H9 (cell line): ENCODE data around the gene ZSCAN18. TPM values are rescaled to one million over a fixed set of nuclear protein-coding genes. Genes with fewer than 3 reads are reported as not detected.

Experiments
- DNase-seq: peaks from one replicate; pipeline ENCODE4 v3.0.0-alpha.2; 2017
- H2AFZ ChIP-seq: one replicate; pipeline ENCODE4 v1.6.1; 2013; ENCODE audit warnings: mild to moderate bottlenecking, low read length, control low read depth, moderate library complexity
- H2AK5ac ChIP-seq: 2 replicates; pipeline ENCODE4 v1.6.1; 2013; ENCODE audit warnings: low read length, control low read depth, mixed read lengths; ENCODE audit not compliant: insufficient read length
- H2BK120ac ChIP-seq: one replicate; pipeline ENCODE4 v1.6.1; 2013; ENCODE audit warnings: low read depth, mild to moderate bottlenecking, low read length, control low read depth, inconsistent platforms; ENCODE audit not compliant: poor library complexity, severe bottlenecking
- H2BK12ac ChIP-seq: 2 replicates; pipeline ENCODE4 v1.6.1; 2013; ENCODE audit warnings: low read length, control low read depth, mixed read lengths, low read depth; ENCODE audit not compliant: insufficient read length
- H2BK15ac ChIP-seq: 2 replicates; pipeline ENCODE4 v1.6.1; 2013; ENCODE audit warnings: low read depth, low read length, control low read depth
- H2BK20ac ChIP-seq: one replicate; pipeline ENCODE4 v1.6.1; 2013; ENCODE audit warnings: low read depth, mild to moderate bottlenecking, low read length, control low read depth, inconsistent platforms; ENCODE audit not compliant: poor library complexity, severe bottlenecking
- H2BK5ac ChIP-seq: 2 replicates; pipeline ENCODE4 v1.6.1; 2013; ENCODE audit warnings: low read length, control low read depth, mixed read lengths; ENCODE audit not compliant: insufficient read length
- H3K14ac ChIP-seq: 2 replicates; pipeline ENCODE4 v1.6.1; 2013; ENCODE audit warnings: low read length, control low read depth; ENCODE audit not compliant: insufficient read depth
- H3K18ac ChIP-seq: 2 replicates; pipeline ENCODE4 v1.6.1; 2013; ENCODE audit warnings: low read depth, mild to moderate bottlenecking, mixed read lengths, low read length, control low read depth; ENCODE audit not compliant: insufficient read length
- H3K23ac ChIP-seq: 2 replicates; pipeline ENCODE4 v1.6.1; 2013; ENCODE audit warnings: low read length, control low read depth, mixed read lengths, low read depth; ENCODE audit not compliant: insufficient read length
- H3K23me2 ChIP-seq: 2 replicates; pipeline ENCODE4 v1.6.1; 2013; ENCODE audit warnings: low read depth, mild to moderate bottlenecking, mixed read lengths, low read length, control low read depth; ENCODE audit not compliant: insufficient read length, poor library complexity, severe bottlenecking
- H3K27ac ChIP-seq: 2 replicates; pipeline ENCODE4 v1.5.1; 2013; ENCODE audit warnings: low read length, control low read depth, mixed read lengths, low read depth; ENCODE audit not compliant: insufficient read length
- H3K27me3 ChIP-seq: 2 replicates; pipeline ENCODE4 v1.6.1; 2013; ENCODE audit warnings: low read length, control low read depth, inconsistent platforms; ENCODE audit not compliant: insufficient read depth
- H3K4ac ChIP-seq: 2 replicates; pipeline ENCODE4 v1.6.1; 2013; ENCODE audit warnings: low read depth, mild to moderate bottlenecking, control low read depth, inconsistent platforms, low read length, moderate library complexity
- H3K4me1 ChIP-seq: 2 replicates; pipeline ENCODE4 v1.6.1; 2013; ENCODE audit warnings: low read length, control low read depth, inconsistent platforms; ENCODE audit not compliant: insufficient read depth
- H3K4me2 ChIP-seq: 2 replicates; pipeline ENCODE4 v1.6.1; 2013; ENCODE audit warnings: low read length, control low read depth, mixed read lengths; ENCODE audit not compliant: insufficient read length, insufficient read depth
- H3K56ac ChIP-seq: 2 replicates; pipeline ENCODE4 v1.6.1; 2013; ENCODE audit warnings: low read depth, mild to moderate bottlenecking, mixed read lengths, low read length, control low read depth; ENCODE audit not compliant: insufficient read length
- H3K79me1 ChIP-seq: 2 replicates; pipeline ENCODE4 v1.6.1; 2013; ENCODE audit warnings: low read depth, mild to moderate bottlenecking, moderate library complexity, low read length, control low read depth, inconsistent platforms; ENCODE audit not compliant: insufficient read depth, poor library complexity, severe bottlenecking
- H3K79me2 ChIP-seq: 2 replicates; pipeline ENCODE4 v1.6.1; 2013; ENCODE audit warnings: low read length, control low read depth, inconsistent platforms; ENCODE audit not compliant: insufficient read depth
- H3K9ac ChIP-seq: 2 replicates; pipeline ENCODE4 v1.6.1; 2013; ENCODE audit warnings: low read length, control low read depth, mixed read lengths; ENCODE audit not compliant: insufficient read length; ENCODE audit errors: extremely low read depth
- H3K9me3 ChIP-seq: one replicate; pipeline ENCODE4 v1.6.1; 2013; ENCODE audit warnings: low read depth, low read length, inconsistent platforms; ENCODE audit not compliant: control insufficient read depth
- H3T11ph ChIP-seq: one replicate; pipeline ENCODE4 v1.6.1; 2013; ENCODE audit warnings: mild to moderate bottlenecking, low read length, control low read depth, inconsistent platforms
- H4K20me1 ChIP-seq: one replicate; pipeline ENCODE4 v1.6.1; 2013; ENCODE audit not compliant: control insufficient read depth, insufficient read length, insufficient read depth
- H4K5ac ChIP-seq: 2 replicates; pipeline ENCODE4 v1.6.1; 2013; ENCODE audit warnings: low read depth, mild to moderate bottlenecking, mixed read lengths, low read length, control low read depth; ENCODE audit not compliant: insufficient read length
- H4K8ac ChIP-seq: replicated peaks from 2 replicates; pipeline ENCODE4 v1.6.1; 2013; ENCODE audit warnings: low read length, control low read depth, mixed read lengths, low read depth; ENCODE audit not compliant: insufficient read length
- H4K91ac ChIP-seq: 2 replicates; pipeline ENCODE4 v1.6.1; 2013; ENCODE audit warnings: low read depth, mild to moderate bottlenecking, moderate library complexity, mixed read lengths, low read length, control low read depth; ENCODE audit not compliant: insufficient read length
- H3K27ac Mint-ChIP-seq, 3 experiments: 2 replicates in 2 of 3; 3 replicates in 1 of 3; pipeline ENCODE4 v1.8.0; 2020 to 2021; ENCODE audit warnings: mixed read lengths in 3 of 3, mild to moderate bottlenecking in 1 of 3, moderate library complexity in 1 of 3
- H3K27me3 Mint-ChIP-seq: 2 replicates; pipeline ENCODE4 v1.8.0; 2021; ENCODE audit warnings: low read depth, mild to moderate bottlenecking, moderate library complexity, mixed read lengths
- H3K36me3 Mint-ChIP-seq, 3 experiments: 2 replicates in 2 of 3; 3 replicates in 1 of 3; pipeline ENCODE4 v1.8.0; 2020 to 2021; ENCODE audit warnings: low read depth in 3 of 3, mixed read lengths in 3 of 3; ENCODE audit not compliant: insufficient read depth in 1 of 3
- H3K4me1 Mint-ChIP-seq, 2 experiments: 2 replicates each; pipeline ENCODE4 v1.8.0; 2020; ENCODE audit warnings: mixed read lengths in 2 of 2
- H3K4me3 Mint-ChIP-seq, 2 experiments: 2 replicates in 1 of 2; 3 replicates in 1 of 2; pipeline ENCODE4 v1.8.0; 2020 to 2021; ENCODE audit warnings: mild to moderate bottlenecking in 2 of 2, mixed read lengths in 2 of 2, moderate library complexity in 1 of 2
- H3K9me3 Mint-ChIP-seq, 2 experiments: 2 replicates in 1 of 2; 3 replicates in 1 of 2; pipeline ENCODE4 v1.8.0; 2020; ENCODE audit warnings: mild to moderate bottlenecking in 2 of 2, mixed read lengths in 2 of 2, moderate library complexity in 1 of 2
- WGBS: extraction: QIAGEN DNeasy Blood & Tissue Kit; methylation state at CpG from one replicate; pipeline ENCODE4 v1.1.7; 2013; ENCODE audit warnings: missing lambda C conversion rate, low lambda C conversion rate, mixed read lengths; ENCODE audit not compliant: insufficient read length; ENCODE audit errors: extremely low coverage; 5-methylcytosine and 5-hydroxymethylcytosine counted together
- total RNA-seq: library from RNA; stranded (reverse); gene quantifications from 2 replicates; pipeline ENCODE4 v1.2.1, GENCODE V29; 2021
- TF ChIP-seq, protein P1 (sequence below): fragments of 200-600 bp; sonication (generic); conservative IDR thresholded peaks from 3 replicates; pipeline ENCODE4 v1.8.0; 2021; ENCODE audit warnings: antibody characterized with exemption, mild to moderate bottlenecking

The ZSCAN18 gene
- total RNA-seq, 1 experiment from 2014 or later, result 40.1 TPM

DNA sequence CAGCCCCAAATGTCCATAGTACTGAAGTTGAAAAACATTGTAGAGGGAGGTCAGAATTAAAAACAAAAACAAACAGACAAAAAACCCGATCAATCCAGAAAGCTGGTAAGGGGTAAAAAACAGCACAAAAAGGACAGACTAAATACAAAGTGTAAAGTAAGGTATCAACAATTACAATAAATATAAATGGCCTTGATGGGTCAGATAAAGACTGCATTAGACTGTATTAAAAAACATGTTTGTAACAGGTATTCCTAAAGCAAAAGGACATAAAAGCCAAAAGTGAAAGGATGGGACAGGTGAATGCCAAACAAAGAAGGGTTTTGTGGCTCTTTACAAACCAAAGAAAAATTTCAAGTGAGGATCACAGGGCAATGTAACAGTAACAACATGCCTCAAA, 36.2 kb upstream of the ZSCAN18 start:
- no peaks in the 10 kb centered on the region for H3K79me2 ChIP-seq
- Mint-ChIP-seq H3K27ac (no peak overlapping the region), H3K4me1 (no peaks in the 10 kb centered on the region), H3K27me3 (peaks cover 6% of the 10 kb centered on the region), H3K36me3 (peaks cover 83 to 98% (median 95%) of the 10 kb centered on the region in 3 experiments), H3K9me3 (peaks cover 86 to 93% of the 10 kb centered on the region in 2 experiments), H3K4me3 (0 out of 5 replicates have a peak overlapping the region, but pooled peaks of 1 of the 2 experiments have one; percentile 44)
- H3K4ac ChIP-seq, result no peak overlapping the region
- no peak overlapping the region for H4K91ac ChIP-seq
- no peaks in the 10 kb centered on the region for H3K79me1 ChIP-seq
- H3K23me2 ChIP-seq, result no peaks in the 10 kb centered on the region
- H3K23ac ChIP-seq, result no peak overlapping the region
- H2BK120ac ChIP-seq, result no peak overlapping the region
- H2BK15ac ChIP-seq, result no peak overlapping the region
- no peaks in the 10 kb centered on the region for H3K4me1 ChIP-seq
- H2AK5ac ChIP-seq, result no peak overlapping the region
- TF ChIP-seq, protein P1, sequence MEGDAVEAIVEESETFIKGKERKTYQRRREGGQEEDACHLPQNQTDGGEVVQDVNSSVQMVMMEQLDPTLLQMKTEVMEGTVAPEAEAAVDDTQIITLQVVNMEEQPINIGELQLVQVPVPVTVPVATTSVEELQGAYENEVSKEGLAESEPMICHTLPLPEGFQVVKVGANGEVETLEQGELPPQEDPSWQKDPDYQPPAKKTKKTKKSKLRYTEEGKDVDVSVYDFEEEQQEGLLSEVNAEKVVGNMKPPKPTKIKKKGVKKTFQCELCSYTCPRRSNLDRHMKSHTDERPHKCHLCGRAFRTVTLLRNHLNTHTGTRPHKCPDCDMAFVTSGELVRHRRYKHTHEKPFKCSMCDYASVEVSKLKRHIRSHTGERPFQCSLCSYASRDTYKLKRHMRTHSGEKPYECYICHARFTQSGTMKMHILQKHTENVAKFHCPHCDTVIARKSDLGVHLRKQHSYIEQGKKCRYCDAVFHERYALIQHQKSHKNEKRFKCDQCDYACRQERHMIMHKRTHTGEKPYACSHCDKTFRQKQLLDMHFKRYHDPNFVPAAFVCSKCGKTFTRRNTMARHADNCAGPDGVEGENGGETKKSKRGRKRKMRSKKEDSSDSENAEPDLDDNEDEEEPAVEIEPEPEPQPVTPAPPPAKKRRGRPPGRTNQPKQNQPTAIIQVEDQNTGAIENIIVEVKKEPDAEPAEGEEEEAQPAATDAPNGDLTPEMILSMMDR, result no peak
- no peak overlapping the region for H4K8ac ChIP-seq
- H3K18ac ChIP-seq, result no peak overlapping the region
- H2BK12ac ChIP-seq, result no peak overlapping the region
- no peak overlapping the region for H3K27ac ChIP-seq
- H2AFZ ChIP-seq, result no peak overlapping the region
- H3K9ac ChIP-seq, result no peak overlapping the region
- no peak overlapping the region for H4K5ac ChIP-seq
- no peak for DNase-seq
- H3K14ac ChIP-seq, result no peak overlapping the region
- no peak overlapping the region for H2BK5ac ChIP-seq
- no peak overlapping the region for H3K56ac ChIP-seq
- no peaks in the 10 kb centered on the region for H3K27me3 ChIP-seq
- no peak overlapping the region for H2BK20ac ChIP-seq
- H3K9me3 ChIP-seq, result peaks cover 87% of the 10 kb centered on the region
- H3T11ph ChIP-seq, result no peak overlapping the region
- no CpG with 5 or more reads among the region's 1 CpG for WGBS
- H4K20me1 ChIP-seq, result no peaks in the 10 kb centered on the region
- no peak overlapping the region for H3K4me2 ChIP-seq
